SK-N-MC (cell line): Measurements from ENCODE around the gene CYP27C1.

ENCODE experiments used
- DNase-seq: peaks from one replicate; pipeline ENCODE4 v3.0.0-alpha.2; 2011; ENCODE audit warnings: low read depth, low spot score
- H3K27ac ChIP-seq: fragments of 200-600 bp; sonication (generic); 2 replicates; pipeline ENCODE4 v1.5.1; 2016; ENCODE audit warnings: mixed run types
- H3K36me3 ChIP-seq: fragments of 200-600 bp; sonication (generic); 2 replicates; pipeline ENCODE4 v1.6.1; 2017; ENCODE audit warnings: antibody characterized with exemption, low read length, mixed read lengths; ENCODE audit not compliant: insufficient read depth
- H3K4me3 ChIP-seq: fragments of 200-600 bp; sonication (generic); 2 replicates; pipeline ENCODE4 v1.5.1; 2016
- H3K9ac ChIP-seq: fragments of 200-600 bp; sonication (generic); 2 replicates; pipeline ENCODE4 v1.8.0; 2017; ENCODE audit warnings: mixed run types, mixed read lengths; ENCODE audit not compliant: insufficient read length
- H3K9me3 ChIP-seq: fragments of 200-600 bp; sonication (generic); 2 replicates; pipeline ENCODE4 v1.6.1; 2017; ENCODE audit warnings: low read depth, mild to moderate bottlenecking, antibody characterized with exemption, low read length, moderate library complexity, mixed read lengths
- EZH2 ChIP-seq: fragments of 200-600 bp; sonication (generic); IDR thresholded peaks from one replicate; pipeline ENCODE4 v1.6.1; 2017; ENCODE audit warnings: antibody characterized with exemption
- FOXP2 ChIP-seq: optimal IDR thresholded peaks from 2 replicates; pipeline ENCODE3; 2011; ENCODE audit warnings: mild to moderate bottlenecking, moderate library complexity; ENCODE audit not compliant: insufficient read depth; ENCODE audit errors: extremely low read length, control extremely low read depth
- POLR2AphosphoS5 ChIP-seq: IDR thresholded peaks from 2 replicates; pipeline ENCODE4 v1.6.1; 2012; ENCODE audit warnings: mild to moderate bottlenecking, low read depth, low read length, borderline replicate concordance

CYP27C1 gene

GRCh38 chr2:127134833-127135830, 85.0 kb downstream of the CYP27C1 start:
- Histone ChIP-seq H3K27ac (no peak overlapping the region), H3K4me3 (no peak overlapping the region), H3K9ac (no peak overlapping the region), H3K36me3 (no peaks in the 10 kb centered on the region), H3K9me3 (no peaks in the 10 kb centered on the region)
- TF ChIP-seq POLR2AphosphoS5 = no peak
- TF ChIP-seq EZH2 = no peak
- TF ChIP-seq FOXP2 = no peak
- no peak for DNase-seq

- Histone ChIP-seq H3K9ac (no peak overlapping the region), H3K27ac (no peak overlapping the region), H3K4me3 (no peak overlapping the region), H3K36me3 (no peaks in the 10 kb centered on the region), H3K9me3 (no peaks in the 10 kb centered on the region)
- no peak for DNase-seq
- TF ChIP-seq POLR2AphosphoS5 (no peak), FOXP2 (no peak), EZH2 (no peak)
Measured at GRCh38 chr2:127134235-127134634, 85.9 kb downstream of the CYP27C1 start.
